MM.1S (cell line): Measurements from ENCODE around the gene KIRREL3.

Experiments
- DNase-seq: peaks from one replicate; pipeline ENCODE4 v3.0.0-alpha.2; 2015
- H2AFZ ChIP-seq: fragments of 300-600 bp; sonication (generic); 2 replicates; pipeline ENCODE4 v1.6.0; 2016; ENCODE audit warnings: antibody characterized with exemption, low read length
- H3F3A ChIP-seq: fragments of 300-600 bp; sonication (generic); 2 replicates; pipeline ENCODE4 v1.6.1; 2016; ENCODE audit warnings: mild to moderate bottlenecking, antibody characterized with exemption, low read length, moderate library complexity, mixed read lengths; ENCODE audit not compliant: insufficient read depth
- H3K27ac ChIP-seq: fragments of 300-600 bp; sonication (generic); 2 replicates; pipeline ENCODE4 v1.5.1; 2016; ENCODE audit warnings: mild to moderate bottlenecking, low read length
- H3K27me3 ChIP-seq: fragments of 300-600 bp; sonication (generic); replicated peaks from 2 replicates; pipeline ENCODE4 v1.6.0; 2016; ENCODE audit warnings: low read length; ENCODE audit not compliant: insufficient read depth
- H3K36me3 ChIP-seq: fragments of 300-600 bp; sonication (generic); replicated peaks from 2 replicates; pipeline ENCODE4 v1.6.1; 2016; ENCODE audit warnings: mild to moderate bottlenecking, low read length, mixed read lengths; ENCODE audit not compliant: insufficient read depth
- H3K4me1 ChIP-seq: fragments of 300-600 bp; sonication (generic); 2 replicates; pipeline ENCODE4 v1.6.1; 2016; ENCODE audit warnings: low read length, mixed read lengths
- H3K4me2 ChIP-seq: fragments of 300-600 bp; sonication (generic); 2 replicates; pipeline ENCODE4 v1.6.0; 2016; ENCODE audit warnings: low read depth, low read length
- H3K4me3 ChIP-seq: fragments of 300-600 bp; sonication (generic); 2 replicates; pipeline ENCODE4 v1.5.1; 2016; ENCODE audit warnings: low read length, mixed read lengths
- H3K79me2 ChIP-seq: fragments of 300-600 bp; sonication (generic); 2 replicates; pipeline ENCODE4 v1.6.1; 2016; ENCODE audit warnings: mixed run types, low read length, mixed read lengths
- H3K9ac ChIP-seq: fragments of 300-600 bp; sonication (generic); 2 replicates; pipeline ENCODE4 v1.6.1; 2016; ENCODE audit warnings: low read length, mixed read lengths
- H3K9me2 ChIP-seq: fragments of 300-600 bp; sonication (generic); replicated peaks from 2 replicates; pipeline ENCODE4 v1.6.1; 2016; ENCODE audit warnings: mild to moderate bottlenecking, low read length, mixed read lengths; ENCODE audit not compliant: insufficient read depth
- H3K9me3 ChIP-seq: fragments of 300-600 bp; sonication (generic); replicated peaks from 2 replicates; pipeline ENCODE4 v1.6.1; 2016; ENCODE audit warnings: mild to moderate bottlenecking, low read length, mixed read lengths; ENCODE audit not compliant: insufficient read depth
- H4K20me1 ChIP-seq: fragments of 300-600 bp; sonication (generic); 2 replicates; pipeline ENCODE4 v1.6.1; 2016; ENCODE audit warnings: mild to moderate bottlenecking, low read length, moderate library complexity, mixed read lengths; ENCODE audit not compliant: insufficient read depth
- CTCF ChIP-seq: fragments of 300-600 bp; sonication (generic); IDR thresholded peaks from 2 replicates; pipeline ENCODE4 v1.5.1; 2016; ENCODE audit warnings: antibody characterized with exemption, low read length, mixed read lengths
- EZH2 ChIP-seq: fragments of 300-600 bp; sonication (generic); optimal IDR thresholded peaks from 2 replicates; pipeline ENCODE3; 2017; ENCODE audit warnings: low read depth, mild to moderate bottlenecking, antibody characterized with exemption, low read length, mixed read lengths
- EZH2phosphoT487 ChIP-seq: fragments of 300-600 bp; sonication (generic); IDR thresholded peaks from 2 replicates; pipeline ENCODE4 v1.6.1; 2018; ENCODE audit warnings: antibody characterized with exemption, low read length

KIRREL3 gene

GRCh38 chr11:126653040-126653439 lies 347.5 kb downstream of the KIRREL3 start:
- no peaks in the 10 kb centered on the region for H3K4me1 ChIP-seq
- no peak overlapping the region for H3K27ac ChIP-seq
- H3K27me3 ChIP-seq, result no peaks in the 10 kb centered on the region
- H3K36me3 ChIP-seq, result no peaks in the 10 kb centered on the region
- H3K9me2 ChIP-seq, result no peaks in the 10 kb centered on the region
- H4K20me1 ChIP-seq, result no peaks in the 10 kb centered on the region
- no peaks in the 10 kb centered on the region for H3K79me2 ChIP-seq
- TF ChIP-seq EZH2phosphoT487, result no peak
- no peak for TF ChIP-seq CTCF
- no peak for TF ChIP-seq EZH2
- no peaks in the 10 kb centered on the region for H3K9me3 ChIP-seq
- no peak overlapping the region for H3K4me2 ChIP-seq
- H3K4me3 ChIP-seq, result no peak overlapping the region
- H3K9ac ChIP-seq, result no peak overlapping the region
- no peak for DNase-seq
- H3F3A ChIP-seq, result no peaks in the 10 kb centered on the region
- H2AFZ ChIP-seq, result no peak overlapping the region

GRCh38 chr11:126647735-126648134 lies 352.8 kb downstream of the KIRREL3 start:
- Histone ChIP-seq H3K36me3 (no peaks in the 10 kb centered on the region), H3K9me3 (no peaks in the 10 kb centered on the region), H3F3A (no peaks in the 10 kb centered on the region), H3K9ac (no peak overlapping the region), H3K9me2 (no peaks in the 10 kb centered on the region), H3K4me3 (no peak overlapping the region), H3K27ac (no peak overlapping the region), H2AFZ (no peak overlapping the region), H3K4me1 (no peaks in the 10 kb centered on the region), H3K4me2 (no peak overlapping the region), H3K27me3 (no peaks in the 10 kb centered on the region), H4K20me1 (no peaks in the 10 kb centered on the region), H3K79me2 (no peaks in the 10 kb centered on the region)
- TF ChIP-seq EZH2 (no peak), CTCF (no peak), EZH2phosphoT487 (no peak)
- DNase-seq, result no peak

GRCh38 chr11:126646701-126647557 lies 353.6 kb downstream of the KIRREL3 start:
- H3K9ac ChIP-seq, result no peak overlapping the region
- DNase-seq, result no peak
- no peaks in the 10 kb centered on the region for H3F3A ChIP-seq
- TF ChIP-seq CTCF (no peak), EZH2phosphoT487 (no peak), EZH2 (no peak)
- no peaks in the 10 kb centered on the region for H3K27me3 ChIP-seq
- no peaks in the 10 kb centered on the region for H3K9me3 ChIP-seq
- H3K4me1 ChIP-seq, result no peaks in the 10 kb centered on the region
- no peak overlapping the region for H3K4me2 ChIP-seq
- H2AFZ ChIP-seq, result no peak overlapping the region
- no peaks in the 10 kb centered on the region for H3K9me2 ChIP-seq
- no peak overlapping the region for H3K27ac ChIP-seq
- H3K4me3 ChIP-seq, result no peak overlapping the region
- H4K20me1 ChIP-seq, result no peaks in the 10 kb centered on the region
- H3K79me2 ChIP-seq, result no peaks in the 10 kb centered on the region
- no peaks in the 10 kb centered on the region for H3K36me3 ChIP-seq
